T-helper 1 cell treated with Interleukin-12 subunit alpha and Interleukin-12 subunit beta and Interleukin-4 antibody, amounts not matched to agents 30 ng/mL and 1 ng/mL, for 36 hours (primary cell): ENCODE results near the gene SNAPC4. TPM values are rescaled to one million over a fixed set of nuclear protein-coding genes. Genes with fewer than 3 reads are reported as not detected.

ENCODE experiments used
- intact Hi-C: fragments of 100-400 bp; cut with micrococcal nuclease; formaldehyde crosslinking; loops from one replicate; pipeline ENCODE4 v1.15.1; 2024
- total RNA-seq: library from RNA; stranded (reverse); gene quantifications from 2 replicates; pipeline ENCODE4 v1.2.3, GENCODE V29; 2022

Gene SNAPC4, protein sequence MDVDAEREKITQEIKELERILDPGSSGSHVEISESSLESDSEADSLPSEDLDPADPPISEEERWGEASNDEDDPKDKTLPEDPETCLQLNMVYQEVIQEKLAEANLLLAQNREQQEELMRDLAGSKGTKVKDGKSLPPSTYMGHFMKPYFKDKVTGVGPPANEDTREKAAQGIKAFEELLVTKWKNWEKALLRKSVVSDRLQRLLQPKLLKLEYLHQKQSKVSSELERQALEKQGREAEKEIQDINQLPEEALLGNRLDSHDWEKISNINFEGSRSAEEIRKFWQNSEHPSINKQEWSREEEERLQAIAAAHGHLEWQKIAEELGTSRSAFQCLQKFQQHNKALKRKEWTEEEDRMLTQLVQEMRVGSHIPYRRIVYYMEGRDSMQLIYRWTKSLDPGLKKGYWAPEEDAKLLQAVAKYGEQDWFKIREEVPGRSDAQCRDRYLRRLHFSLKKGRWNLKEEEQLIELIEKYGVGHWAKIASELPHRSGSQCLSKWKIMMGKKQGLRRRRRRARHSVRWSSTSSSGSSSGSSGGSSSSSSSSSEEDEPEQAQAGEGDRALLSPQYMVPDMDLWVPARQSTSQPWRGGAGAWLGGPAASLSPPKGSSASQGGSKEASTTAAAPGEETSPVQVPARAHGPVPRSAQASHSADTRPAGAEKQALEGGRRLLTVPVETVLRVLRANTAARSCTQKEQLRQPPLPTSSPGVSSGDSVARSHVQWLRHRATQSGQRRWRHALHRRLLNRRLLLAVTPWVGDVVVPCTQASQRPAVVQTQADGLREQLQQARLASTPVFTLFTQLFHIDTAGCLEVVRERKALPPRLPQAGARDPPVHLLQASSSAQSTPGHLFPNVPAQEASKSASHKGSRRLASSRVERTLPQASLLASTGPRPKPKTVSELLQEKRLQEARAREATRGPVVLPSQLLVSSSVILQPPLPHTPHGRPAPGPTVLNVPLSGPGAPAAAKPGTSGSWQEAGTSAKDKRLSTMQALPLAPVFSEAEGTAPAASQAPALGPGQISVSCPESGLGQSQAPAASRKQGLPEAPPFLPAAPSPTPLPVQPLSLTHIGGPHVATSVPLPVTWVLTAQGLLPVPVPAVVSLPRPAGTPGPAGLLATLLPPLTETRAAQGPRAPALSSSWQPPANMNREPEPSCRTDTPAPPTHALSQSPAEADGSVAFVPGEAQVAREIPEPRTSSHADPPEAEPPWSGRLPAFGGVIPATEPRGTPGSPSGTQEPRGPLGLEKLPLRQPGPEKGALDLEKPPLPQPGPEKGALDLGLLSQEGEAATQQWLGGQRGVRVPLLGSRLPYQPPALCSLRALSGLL (N-terminal part only)
- 16.0 and 16.2 TPM in 2 replicates for total RNA-seq

DNA sequence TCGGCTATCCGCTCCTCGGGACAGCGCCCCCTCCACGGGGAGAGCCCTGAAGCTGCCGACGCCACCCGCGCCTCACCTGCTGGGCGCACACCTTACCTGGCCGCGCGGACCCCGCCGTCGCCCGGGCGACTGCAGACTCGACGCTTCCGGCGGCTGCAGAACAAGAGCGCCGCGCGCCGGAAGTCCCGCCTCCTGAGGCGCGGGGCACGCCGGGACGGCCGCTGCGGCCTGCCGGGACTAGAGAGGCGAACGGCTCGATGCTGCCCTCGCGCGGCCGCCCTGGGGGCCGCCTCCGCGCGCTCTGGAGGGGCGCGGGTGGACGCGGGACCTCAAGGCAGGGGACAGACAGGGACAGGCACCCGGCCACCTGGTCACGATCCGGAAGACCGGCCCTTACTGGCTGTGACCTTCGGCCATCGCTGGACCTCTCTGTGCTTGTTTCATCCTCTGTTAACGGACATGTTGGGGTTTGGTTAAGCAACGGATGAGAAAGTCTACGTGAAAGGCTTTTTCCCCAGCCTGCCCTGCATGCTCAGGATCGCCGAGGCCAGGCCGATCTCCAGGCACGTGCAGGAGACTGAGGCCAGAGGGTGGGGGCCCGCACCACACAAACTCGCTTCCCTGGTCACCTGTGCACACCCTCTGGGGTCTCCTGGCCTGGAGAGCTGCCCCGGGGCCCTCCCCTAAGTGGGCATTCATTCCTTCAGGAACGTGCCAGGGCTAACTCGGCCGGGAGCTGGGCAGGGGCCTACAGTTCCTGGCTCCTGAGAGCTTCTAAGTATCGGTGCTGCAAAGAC is at the start of gene SNAPC4:
Gene SNAPC4 (minus strand): TSS at position 133 of the 797 bp plus-strand sequence. CDS start 1,742 bp downstream, outside the sequence.
- intact Hi-C loops = loop anchor here (1.0 to 10.0 kb wide), 10 partner anchors 10 to 502 kb away; partner anchors contain the start of genes CAMSAP1, DNLZ, ENTR1 and PMPCA

DNA sequence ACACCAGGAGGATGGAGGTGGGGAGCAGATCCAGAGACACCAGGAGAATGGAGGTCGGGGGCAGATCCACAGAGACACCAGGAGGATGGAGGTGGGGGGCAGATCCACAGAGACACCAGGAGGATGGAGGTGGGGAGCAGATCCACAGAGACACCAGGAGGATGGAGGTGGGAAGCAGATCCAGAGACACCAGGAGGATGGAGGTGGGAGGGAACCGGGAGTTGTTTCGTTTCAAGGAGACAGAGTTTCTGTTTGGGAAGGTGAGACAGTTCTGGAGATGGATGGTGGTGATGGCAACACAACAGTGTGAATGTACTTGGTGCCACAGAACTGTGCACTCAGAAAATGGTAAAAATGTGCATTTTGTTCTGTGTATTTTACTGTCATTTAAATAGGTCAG is 48.7 kb upstream of the SNAPC4 start:
- intact Hi-C loops = no loop called here

DNA sequence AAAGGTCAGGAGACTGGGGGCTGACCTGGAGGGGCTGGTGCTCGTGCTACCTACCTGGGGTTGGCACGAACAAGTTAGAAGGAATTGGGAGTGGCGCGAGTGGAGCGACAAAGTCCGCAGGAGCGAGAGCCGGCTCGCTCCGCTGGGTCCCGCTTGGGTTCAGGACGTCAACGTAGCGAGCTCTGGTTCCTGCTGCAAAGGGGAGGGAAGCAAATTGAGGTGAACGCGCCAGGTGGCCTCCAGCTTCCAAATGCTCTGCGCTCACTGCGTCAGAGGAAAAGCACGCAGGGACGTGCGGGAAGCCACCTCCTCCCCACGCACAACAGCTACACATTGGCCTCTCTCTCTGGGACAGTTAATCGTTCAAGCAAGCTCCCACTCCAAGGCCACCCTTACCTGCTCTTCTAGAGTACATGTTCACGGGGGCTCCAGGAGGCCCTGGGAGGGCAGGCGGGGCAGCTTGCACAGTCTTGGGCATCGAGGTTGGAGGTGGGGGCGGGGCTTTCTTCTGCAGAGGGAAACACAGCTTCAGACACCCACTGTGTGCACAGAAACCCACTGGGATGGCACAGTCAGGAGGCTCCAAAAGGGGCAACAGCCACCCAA is 47.3 kb upstream of the SNAPC4 start:
- intact Hi-C loops = no loop called here

DNA sequence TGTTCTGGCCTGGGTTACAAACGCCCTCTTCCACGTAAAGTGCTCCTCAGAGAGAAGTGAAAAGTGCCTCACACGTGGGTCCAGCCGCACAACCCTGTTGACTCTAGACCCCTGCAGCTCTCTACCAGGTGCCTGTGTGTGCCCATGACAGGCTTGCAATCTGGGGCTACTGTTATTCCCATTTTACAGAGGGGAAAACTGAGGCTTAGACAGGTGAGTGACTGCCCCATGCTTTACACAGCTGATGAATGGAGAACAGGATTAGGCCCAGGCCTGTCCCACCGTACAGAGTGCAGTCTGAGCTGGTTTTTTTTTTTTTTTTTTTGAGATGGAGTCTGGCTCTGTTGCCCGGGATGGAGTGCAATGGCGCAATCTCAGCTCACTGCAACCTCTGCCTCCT is 45.8 kb upstream of the SNAPC4 start:
- intact Hi-C loops = no loop called here

DNA sequence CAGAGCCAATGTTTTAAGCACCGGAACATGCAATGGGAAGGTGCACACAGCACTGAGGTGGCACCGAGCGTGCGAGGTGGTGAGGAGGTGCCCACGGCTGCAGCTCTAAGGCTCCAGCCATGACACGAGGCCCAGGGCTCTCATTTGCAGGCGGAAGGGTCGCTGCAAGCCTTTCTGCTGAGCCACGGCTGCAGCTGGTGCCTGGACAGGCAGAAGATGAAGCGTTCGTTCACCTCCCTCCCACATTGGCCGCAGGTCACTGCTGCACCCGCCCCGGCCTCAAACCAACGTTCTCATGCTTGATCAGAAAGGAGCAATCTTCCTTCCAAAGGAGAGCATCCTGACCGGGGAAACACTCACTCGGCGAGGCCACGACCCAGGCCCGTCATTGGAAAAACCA is 44.1 kb upstream of the SNAPC4 start:
- intact Hi-C loops = no loop called here

DNA sequence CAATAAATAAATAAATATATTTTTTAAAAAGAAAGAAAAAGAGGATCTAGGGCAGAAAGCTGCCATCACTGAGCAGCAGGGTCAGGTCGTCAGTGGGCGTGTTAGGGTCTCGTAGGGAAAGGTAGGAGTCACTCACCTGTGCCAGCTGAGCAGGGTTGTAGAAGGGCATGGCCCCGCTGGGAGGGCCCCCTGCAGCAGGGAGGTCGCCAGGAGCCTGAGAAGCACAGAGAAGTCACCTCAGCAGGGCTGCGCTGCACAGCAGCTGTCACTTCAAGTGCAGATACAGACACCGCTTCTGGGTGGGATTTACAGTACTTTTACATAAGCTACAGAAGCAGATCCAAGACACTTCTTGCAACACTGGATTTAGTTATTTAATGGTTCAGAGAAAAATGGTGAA is 43.7 kb upstream of the SNAPC4 start:
- intact Hi-C loops = no loop called here

DNA sequence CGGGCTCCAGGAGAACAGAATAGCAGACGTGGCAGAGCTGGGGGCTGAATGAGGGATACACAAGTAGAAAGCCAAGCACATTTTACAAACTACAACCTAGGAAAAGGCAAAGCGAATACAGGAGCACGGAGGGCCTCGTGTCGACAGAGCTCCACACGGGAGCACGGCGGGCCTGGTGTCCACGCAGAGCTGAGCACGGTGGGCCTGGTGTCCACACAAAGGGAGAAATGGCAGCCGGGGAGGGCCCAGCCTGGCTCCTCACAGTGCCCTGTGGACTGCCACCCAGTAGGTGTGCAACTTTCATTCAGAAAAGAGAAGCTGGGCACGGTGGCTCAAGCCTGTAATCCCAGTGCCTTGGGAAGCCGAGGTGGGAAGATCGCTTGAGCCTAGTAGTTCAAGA is 43.1 kb upstream of the SNAPC4 start:
- intact Hi-C loops = no loop called here

DNA sequence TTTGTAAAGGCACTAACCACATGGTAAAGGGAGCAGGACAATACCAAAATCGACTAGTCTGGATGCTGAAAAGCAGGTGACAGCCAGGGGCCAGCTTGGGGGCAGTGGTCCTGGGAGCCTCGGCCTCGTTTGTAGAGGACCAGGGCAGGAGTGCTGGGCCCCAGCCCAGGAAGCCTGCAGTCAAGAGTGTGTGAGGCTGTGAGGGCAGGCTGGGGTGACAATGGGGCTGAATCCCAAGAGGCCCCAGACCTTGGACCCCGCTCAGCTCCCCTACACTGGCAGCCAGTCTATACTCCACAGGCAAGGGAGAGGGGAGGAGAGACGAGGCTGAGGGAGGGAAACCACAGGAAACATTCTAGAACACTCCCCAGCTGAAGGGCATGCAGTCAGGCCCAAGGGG is 42.3 kb upstream of the SNAPC4 start:
- intact Hi-C loops = no loop called here

DNA sequence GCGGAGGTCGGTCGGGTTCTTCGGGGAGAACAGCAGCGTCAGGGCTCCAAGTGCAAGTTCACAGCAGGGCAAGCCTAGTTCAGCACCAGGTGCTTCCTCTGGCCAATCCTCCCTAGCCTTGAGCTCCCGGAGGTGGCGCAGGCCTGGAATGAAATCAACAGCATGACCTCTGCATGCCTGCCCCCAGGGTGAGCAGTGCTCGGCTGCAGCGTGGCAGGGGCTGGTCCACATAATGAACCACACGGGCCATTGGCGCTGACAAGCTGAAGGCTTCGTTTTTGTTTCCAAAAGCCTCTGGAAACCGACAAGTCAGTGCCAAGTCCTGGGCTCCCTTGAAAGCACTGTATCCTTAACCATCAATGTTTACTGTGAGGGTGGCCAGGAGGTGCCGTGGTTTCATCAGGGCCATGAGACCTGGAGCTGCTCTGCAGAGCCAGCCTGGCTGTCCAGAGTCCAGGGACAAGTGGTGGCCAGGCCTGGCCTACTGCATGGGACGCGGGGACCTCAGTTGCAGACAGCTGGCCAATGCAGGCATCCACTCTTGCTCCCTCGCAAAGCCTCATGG is 41.8 kb upstream of the SNAPC4 start:
- intact Hi-C loops = no loop called here

DNA sequence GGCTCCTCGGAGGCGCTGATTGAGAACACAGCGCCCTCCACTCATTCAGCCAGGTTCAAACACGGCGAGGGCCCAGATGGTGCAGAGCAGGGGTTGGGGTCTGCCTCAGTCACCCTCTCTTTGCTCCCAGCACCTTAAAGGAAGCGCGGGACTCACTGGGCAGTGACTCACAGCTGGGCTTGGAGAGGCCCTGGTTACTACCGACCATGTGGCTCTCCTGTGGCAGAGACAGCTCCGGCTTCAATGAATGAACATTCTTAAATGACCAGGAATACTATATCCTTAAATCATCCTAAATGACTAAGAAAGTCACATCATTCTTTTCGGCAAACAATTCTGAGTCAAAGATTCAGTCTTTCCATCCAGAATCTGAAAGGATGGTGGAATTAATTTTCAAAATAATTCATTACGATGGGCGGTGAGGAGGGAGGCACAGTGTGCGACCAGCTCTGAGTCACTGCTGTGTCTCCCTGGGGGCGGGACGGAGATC is 41.3 kb upstream of the SNAPC4 start:
- intact Hi-C loops = no loop called here

DNA sequence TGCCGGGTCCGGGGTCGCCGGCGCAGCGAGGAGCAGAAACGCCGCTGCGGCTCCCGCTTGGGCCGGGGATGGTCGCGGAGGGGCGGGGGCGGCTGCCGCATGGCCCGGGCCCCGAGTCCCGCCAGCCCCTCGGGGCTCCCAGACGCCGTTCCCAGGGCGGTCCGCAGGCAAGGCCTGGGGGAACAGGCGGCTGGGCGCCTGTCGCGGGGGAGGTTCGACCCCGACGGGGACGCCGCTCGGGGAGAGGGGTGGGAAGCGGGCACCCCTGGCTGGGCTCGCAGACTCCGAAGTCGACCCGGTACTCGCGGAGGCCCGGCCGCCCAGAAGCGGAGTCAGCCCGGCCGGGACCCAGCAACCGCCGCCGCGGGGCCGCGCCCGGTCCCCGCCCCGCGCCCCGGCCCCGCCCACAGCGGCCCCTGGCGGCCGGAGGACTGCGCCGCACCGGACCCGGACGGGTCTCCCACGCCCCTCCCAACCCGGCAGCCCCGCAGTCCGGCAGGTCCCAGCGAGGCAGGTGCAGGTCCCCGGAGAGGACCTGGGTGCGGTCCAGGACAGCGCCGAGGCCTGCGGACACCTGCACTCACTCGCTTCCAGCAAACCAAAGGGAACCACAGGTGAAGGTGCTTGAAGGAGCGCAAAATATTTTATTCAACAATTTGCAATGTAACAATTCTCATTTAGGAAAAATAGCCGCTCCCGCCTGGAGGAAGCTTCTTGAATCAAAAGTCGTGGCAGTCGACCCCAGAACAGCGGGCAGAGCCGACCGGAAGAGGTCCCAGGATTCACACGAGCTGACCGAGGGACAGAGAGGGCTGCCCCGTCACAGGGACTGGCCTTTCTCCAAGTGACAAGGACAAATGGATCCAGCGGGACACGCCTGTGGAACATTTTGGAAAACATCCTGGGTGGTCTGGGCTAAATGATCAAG is 39.8 kb upstream of the SNAPC4 start, which contains the start of gene INPP5E:
Gene INPP5E (minus strand): TSS at position 365 of the 928 bp plus-strand sequence. CDS start 426 bp downstream, outside the sequence.
- intact Hi-C loops = loop anchor here (1.0 to 2.0 kb wide), 4 partner anchors 29 to 76 kb away; partner anchors contain the start of genes DNLZ, ENTR1, PMPCA and SEC16A

DNA sequence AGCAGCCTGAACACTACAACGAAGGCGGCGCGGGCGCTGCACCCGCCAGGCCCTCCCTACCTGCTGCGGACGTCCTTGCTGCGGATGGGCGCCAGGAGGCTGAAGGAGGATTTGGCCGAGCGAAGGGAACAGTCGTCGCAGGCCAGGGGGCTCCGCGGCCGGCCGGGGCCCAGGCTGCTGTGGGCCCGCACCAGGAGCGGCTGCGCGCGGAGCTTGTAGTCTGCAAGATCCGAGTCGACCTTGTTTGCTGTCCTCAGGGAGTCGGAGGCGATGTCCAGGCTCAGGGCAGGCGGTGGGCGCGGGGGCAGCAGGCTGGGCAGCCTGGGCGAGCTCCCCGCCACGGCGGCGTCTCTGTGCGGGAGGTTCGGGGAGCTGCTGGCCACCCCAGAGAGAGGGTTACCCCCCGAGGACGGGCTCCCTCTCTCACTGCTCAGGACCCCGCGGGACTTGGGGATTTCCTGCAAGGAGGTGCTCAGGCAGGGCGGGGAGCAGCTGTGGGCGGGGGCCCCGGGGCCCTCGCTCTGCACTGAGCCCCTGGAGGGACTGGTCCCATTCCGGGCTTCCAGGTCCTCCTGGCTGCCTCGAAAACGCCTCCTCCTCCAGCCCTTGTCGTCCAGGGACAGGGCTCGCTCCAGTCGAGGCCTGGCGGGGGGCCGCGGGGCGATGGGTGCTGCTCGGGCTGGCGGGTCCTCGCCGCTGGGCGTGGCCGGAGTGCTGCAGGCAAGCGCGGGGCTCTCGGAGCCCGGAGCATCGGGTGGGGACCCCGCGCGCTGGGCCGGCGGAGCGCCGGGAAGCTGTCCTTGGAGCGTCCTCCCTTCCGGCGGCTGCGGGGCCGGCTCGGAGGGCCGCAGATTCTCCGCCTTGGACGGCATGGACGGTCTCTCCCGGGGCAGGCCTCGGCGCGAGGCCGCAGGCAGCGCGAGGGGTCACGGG is 38.8 kb upstream of the SNAPC4 start:
- intact Hi-C loops = loop anchor here (1.0 to 2.0 kb wide), 4 partner anchors 28 to 76 kb away; partner anchors contain the start of genes DNLZ, ENTR1, PMPCA and SEC16A

DNA sequence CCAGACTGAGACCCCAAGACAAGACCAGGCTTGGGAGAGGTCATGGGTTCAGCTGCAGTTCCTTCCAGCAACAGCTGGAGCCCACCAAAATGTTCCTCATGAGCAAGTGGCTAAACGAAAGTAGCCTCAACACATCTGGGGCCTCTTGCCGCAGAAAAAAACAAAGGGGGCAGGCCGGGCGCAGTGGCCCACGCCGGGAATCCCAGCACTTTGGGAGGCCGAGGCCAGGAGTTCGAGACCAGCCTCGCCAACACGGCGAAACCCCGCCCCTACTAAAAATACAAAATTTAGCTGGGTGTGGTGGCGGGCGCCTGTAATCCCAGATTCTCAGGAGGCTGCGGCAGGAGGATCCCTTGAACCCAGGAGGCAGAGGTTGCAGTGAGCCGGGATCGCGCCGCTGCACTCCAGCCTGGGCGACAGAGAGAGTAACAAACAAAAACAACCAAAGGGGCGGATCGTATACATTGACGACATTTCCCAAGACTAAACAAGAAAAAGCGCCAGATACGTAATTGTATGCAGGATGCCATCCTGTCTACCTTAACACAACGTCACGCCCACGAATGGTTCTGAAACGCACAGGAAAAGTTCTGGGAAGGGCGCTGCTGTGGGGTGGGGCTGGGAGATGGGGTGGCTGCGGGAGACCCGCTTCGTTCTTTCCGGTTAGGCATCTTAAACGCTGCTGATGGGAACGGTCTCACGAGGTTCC is 38.0 kb upstream of the SNAPC4 start:
- intact Hi-C loops = loop anchor here (2.0 kb wide), 1 partner anchor 27 kb away; the partner anchor contains the start of genes ENTR1 and PMPCA

DNA sequence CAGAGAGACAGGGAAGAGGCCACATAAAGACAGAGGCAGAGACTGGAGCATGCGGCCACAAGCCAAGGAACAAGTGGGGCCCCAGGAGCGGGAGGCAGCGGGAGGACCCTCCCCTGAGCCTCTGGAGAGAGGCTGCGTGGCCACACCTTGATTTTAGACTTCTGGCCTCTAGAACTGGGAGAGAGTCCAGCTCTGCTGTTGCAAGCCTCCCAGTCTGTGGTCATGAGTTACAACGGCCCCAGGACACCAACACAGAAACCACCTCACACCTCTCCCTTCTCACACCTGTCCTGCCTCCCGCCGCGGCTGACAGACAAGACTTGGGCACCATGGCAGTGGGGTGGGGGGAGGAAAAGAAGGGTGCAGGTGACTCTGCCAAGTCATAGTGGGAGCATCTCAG is 37.5 kb upstream of the SNAPC4 start:
- intact Hi-C loops = no loop called here

DNA sequence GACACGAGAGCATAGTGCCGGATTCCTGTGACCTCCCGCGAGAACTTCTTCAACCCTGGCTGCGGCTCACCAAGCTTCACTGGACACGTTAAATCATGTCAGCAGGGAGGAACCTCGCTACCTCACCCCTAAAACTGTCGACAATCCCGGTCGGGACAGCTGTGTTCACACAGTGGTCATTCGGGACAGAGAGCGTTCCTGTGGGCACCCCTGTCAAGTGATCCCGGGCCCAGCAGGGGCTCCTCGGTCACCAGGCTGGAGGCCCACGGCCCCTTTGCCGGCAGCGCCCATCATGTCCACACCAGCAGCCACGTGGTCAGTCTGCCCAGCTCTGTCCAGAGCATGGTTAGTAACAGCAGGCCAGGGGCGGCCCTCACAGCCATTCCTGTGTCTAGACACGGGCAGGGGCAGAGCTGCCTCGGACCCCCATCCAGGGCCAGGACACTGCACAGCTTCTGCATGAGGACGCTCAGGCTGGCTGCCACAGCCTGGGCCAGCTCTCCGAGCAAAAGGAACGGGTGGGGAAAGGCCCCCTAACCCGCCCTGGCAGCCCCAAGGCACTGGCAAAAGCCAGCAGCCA is 36.2 kb upstream of the SNAPC4 start:
- intact Hi-C loops = no loop called here
